NOMO-1 treated with DMSO at 0.1 percent for 48 hours (cell line): Measurements from ENCODE around the gene UBQLN4.
"Not testable (repeated sequence)": the region's sequence is repeated elsewhere in the genome, so short reads cannot be mapped to it uniquely, and the experiment has no call there.

Experiments
- DNase-seq: peaks from one replicate; lab custom pipeline; 2025; ENCODE audit not compliant: unreplicated experiment; lab: John Stamatoyannopoulos, UW

The UBQLN4 gene

DNA sequence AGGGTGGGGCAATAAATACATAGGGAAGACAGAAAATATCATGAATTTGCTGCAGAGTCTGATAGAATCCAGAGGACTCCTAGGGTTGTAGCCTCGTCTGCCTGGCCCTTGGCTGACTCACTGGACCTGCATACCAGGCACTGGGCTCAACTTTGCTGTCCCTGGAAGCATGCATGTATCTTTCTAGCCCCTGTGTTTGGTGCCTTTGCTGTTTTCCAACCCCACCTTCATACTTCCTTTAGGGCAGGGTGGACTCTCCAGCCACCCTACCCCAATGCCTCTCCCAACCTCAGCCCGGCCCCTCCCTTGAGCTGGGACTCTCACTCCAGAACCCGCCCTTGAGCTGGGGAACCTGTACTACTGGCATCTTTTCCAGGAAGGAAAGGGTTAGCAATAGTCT is 8.6 kb upstream of the UBQLN4 start:
- no peak for DNase-seq

DNA sequence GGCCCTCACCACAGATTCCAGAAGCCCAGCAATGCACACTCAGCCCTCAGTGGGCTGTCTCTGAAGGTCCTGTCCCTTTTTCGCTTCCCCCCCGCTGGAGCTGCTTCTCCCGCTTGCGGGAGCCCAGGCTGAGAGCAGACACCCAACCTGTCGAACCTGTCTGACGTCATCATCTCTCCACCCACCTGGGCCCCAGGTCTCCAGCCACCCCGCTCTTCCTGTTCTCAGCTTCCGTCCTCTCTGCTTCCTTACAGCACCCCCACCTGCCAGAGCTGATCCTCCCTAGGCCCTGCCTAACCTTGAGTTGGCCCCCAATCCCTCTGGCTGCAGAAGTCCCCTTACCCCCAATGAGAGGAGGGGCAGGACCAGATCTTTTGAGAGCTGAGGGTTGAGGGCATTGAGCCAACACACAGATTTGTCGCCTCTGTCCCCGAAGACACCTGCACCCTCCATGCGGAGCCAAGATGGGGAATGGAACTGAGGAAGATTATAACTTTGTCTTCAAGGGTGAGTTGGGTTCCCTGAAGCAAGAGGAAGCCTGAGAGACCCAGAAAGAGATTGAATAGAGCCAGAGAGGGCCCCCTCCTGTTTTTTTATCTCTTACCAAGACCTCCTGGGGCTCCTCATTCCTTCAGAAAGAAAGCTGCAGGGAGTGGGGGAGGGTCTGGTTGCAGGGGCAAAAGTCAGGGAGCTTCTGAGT is 7.5 kb upstream of the UBQLN4 start, which contains the start of gene RAB25:
TSS of gene RAB25 (plus strand) at position 224 of the 700 bp plus-strand sequence. CDS start at position 465, 241 bp downstream.
- DNase-seq: no peak

DNA sequence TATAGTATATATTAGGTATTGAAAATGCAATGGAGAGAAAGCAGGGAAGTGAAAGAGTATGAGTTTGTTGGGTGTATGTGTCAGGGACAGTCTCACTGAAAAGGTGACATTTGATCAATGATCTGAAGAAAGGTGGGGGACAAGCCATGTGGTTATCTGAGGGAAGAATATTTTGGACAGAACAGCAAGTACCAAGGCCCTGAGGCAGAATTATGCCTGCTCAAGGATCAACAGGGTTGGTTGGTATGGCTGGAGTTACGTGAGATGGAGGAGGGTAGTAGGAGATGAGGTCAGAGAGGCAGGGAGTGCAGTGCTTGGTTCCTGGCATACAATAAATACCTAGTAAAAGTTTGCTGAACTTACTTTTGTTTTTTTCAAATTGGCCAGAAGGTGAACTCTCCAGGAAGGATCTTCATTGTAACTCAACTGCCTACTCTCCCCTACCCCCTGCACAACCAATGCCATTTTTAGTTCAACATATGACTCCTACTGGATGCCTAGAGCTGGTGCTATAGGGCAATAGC is 2.8 kb upstream of the UBQLN4 start:
- DNase-seq: no peak

GRCh38 chr1:156055281-156056048 is 1.9 kb upstream of the UBQLN4 start:
- peak; percentile 66 for DNase-seq

DNA sequence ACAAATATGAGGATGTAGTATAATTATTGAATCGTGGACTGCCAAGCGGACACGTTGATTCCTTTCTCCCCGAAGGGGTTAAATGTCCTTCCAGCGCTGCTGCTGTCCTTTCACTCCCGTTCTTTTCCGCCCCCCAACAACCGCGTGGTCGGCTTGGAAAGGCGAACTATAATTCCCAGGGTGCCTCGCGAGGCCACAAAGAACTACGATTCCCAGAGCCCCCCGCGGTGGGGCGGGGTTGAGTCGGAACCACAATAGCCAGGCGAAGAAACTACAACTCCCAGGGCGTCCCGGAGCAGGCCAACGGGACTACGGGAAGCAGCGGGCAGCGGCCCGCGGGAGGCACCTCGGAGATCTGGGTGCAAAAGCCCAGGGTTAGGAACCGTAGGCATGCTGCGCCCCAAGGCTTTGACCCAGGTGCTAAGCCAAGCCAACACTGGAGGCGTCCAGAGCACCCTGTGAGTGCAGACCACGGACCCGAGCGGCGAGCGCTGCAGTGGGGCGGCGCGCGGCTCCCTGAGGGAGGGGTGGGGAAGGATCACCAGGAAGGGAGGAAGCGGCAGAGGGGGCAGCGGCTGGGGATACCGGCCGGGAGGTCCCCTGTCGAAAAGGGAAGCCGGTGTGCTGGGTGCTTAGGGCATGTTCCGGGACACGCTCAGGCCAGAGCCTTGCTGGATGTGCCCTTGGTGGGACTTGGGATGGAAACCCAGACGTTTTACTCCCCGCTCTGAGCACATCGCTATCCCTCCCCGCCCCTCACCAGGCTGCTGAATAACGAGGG is 1.1 kb upstream of the UBQLN4 start, which contains the start of gene LAMTOR2:
TSS of gene LAMTOR2 (plus strand) at position 283 of the 781 bp plus-strand sequence. CDS start at position 391, 108 bp downstream.
- peak; percentile 97 for DNase-seq

DNA sequence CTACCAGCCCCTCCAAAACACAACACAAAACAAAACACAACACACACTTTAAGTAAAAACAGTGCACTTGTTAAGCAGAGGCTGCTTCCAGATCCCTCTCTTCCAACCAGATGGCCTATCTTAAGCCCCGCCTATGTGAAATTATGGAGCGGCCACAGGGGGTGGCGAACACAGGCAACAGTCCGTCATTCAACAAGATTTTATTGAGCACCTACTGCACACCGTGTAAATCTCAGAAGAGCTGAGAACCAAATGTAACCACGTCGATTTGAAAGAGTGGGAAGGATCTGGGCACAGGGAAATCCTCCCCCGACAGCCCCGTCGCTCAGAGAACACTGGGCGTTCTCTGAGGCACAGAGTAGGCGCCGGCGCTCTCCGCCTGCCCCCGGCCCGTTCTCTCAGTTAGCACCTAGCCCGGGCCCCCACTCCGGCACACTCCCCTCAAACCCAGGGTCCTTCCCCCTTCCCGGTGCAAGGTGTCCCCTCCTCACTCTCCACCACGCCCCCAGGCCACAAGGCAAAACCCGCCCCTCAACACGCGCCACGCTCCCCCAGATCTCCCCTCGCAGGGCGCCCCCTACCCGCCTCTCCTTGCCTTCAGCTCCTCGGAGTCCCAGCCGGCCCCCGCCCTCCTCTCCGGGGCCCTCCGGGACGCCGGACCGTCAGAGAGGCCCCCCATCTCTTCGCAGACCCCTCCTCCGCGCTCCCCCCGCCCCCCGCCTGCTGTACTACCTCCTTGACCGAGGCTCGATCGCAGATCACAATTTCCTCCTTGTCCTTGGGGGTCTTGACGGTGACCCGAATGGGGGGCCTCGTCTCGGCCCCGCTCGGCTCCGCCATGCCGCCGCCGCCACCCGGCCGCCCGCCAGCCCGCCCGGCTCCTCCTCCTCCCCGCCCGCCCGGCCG is 483 bp downstream of the UBQLN4 start:
- peak; percentile 63 for DNase-seq

DNA sequence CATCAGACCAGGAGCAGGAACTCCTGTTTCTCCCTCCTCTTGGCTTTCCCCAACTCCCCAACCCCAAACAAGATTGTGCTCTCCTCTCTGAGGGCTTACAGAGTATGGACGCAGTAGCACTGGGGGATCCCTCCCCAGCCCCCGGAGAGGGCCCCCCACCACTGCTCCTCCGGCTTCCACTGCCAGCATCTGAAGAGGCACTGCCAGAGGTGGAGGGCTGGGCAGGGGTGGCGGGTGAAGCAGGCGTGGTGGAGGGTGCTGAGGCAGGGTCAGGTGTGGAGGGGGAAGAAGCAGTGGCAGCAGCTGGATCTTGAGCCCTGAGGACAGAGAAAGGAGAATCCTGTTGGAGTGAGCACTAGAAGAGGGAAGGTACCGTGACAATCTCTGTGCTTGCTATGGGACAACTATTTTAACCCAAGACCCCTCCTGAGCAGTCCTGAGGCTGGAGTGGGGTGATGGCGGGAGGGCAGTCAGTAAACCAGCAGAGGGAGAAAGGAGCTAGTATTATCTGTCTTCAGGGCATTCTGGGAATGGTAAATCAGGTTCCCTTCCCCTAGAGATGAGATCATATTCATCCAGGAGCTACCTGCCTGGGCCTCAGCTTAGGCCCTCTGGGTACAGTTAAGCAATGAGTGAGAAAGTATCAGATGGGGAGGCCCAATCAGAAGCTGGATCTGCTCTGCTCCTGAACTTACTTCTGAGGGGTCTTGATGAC is 2.4 kb downstream of the UBQLN4 start:
- DNase-seq: no peak

DNA sequence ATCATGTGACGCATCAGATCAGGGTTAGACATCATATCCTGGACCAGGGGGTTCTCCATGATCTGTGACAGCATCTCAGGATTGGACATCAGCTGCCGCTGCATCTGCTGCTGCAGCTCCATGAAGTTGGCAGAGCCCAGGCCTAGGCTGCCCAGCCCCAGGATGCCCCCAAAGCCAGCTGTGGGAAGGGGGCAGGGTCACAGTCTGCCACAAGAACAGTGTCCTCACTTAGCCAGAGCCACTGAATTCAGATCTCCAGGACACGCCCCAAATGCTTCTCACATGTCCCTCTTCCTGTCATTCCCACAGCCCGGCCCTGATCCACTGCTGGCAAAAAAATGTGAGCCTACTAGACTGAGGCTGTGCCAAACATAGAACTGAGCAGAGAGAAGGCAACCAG is 3.2 kb downstream of the UBQLN4 start:
- DNase-seq: no peak

- DNase-seq: no peak
Measured at GRCh38 chr1:156048663-156049258, 4.8 kb downstream of the UBQLN4 start.

DNA sequence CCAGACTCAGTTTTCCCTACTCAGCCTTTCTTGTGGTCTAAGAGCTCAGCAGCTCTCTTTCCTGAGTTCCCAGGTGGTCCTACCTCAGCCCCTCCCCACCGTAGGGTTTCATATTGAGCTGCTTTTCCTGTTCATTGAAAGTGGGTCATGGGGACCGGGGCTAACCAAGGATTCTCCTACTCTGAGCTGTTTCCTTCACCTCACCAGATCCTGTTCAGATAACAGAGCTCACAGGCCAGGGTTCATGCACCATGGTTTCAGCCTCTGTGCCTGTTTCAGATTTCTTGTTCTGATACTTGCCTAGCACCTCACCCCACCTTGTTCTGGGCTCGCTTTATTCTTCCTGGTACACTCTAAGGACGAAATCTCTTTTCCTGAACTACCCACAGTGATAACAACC is 8.5 kb downstream of the UBQLN4 start:
- no peak for DNase-seq

- no peak for DNase-seq
Measured at GRCh38 chr1:156042828-156043227, 10.8 kb downstream of the UBQLN4 start.

DNA sequence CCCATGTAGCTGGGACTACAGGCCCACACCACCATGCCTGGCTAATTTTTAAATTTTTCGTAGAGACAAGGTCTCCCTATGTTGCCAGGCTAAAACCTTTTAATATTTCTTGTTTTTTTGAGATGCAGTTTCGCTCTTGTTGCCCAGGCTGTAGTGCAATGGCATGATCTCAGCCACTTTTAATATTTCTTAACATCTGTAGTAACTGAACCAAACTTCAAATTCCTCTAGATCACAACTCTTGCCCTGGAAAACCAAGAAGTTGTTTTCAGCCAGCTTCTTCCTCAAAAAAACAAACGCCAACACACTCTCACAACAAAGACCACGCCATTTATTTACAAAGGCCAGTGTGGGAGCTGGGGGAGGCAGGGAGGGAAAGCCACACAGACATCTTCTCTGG is 18.6 kb downstream of the UBQLN4 start:
- not testable (repeated sequence) for DNase-seq

DNA sequence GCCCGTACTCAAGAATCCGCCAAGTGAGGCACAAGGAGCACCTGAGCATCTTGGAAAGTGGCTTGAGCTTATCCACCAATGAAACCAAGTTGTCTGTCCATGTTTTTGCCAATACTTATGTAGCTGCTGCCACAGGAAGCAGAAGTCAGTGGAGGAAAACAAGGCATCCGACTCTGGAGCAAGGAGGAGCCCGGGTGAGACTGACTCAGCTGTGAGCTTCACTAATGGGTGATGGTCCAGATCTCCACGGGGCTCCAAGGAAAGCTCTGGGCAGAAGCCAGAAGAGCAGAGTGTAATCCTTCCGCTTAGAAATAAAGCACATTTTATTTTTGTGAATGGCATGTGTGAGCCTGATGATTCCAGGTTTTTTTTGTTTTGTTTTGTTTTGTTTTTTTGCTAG is 20.6 kb downstream of the UBQLN4 start:
- DNase-seq: no peak

DNA sequence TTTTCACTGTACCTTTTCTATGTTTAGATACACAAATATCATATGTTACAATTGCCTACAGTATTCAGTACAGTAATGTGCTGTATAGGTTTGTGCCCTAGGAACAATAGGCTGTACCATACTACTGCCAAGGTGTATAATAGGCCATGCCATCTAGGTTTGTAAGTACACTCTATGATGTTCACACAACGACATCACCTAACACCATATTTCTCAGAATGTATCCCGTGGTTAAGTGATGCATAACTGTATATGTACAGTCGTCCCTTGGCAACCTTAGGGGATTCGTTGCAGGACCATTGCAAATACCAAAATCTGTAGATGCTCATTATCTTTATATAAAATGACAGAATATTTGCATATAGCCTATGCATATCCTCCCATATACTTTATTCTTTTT is 27.0 kb downstream of the UBQLN4 start:
- no peak for DNase-seq

- DNase-seq: no peak
Measured at GRCh38 chr1:156025876-156026275, 27.7 kb downstream of the UBQLN4 start.

- no peak for DNase-seq
Measured at GRCh38 chr1:156024801-156025200, 28.8 kb downstream of the UBQLN4 start.

- DNase-seq: no peak
Measured at GRCh38 chr1:156021954-156022353, 31.6 kb downstream of the UBQLN4 start.

GRCh38 chr1:156021093-156021428 is 32.5 kb downstream of the UBQLN4 start:
- no peak for DNase-seq
